HG03558 (cell line): ENCODE results near the gene ATP6V0E1.

ENCODE experiments used
- ATAC-seq: cut with Tn5 transposase; IDR thresholded peaks from one replicate; pipeline ENCODE4 v1.9.1; 2021; ENCODE audit warnings: moderate number of reproducible peaks; ENCODE audit not compliant: unreplicated experiment; ENCODE audit errors: extremely low read depth

ATP6V0E1 gene

DNA sequence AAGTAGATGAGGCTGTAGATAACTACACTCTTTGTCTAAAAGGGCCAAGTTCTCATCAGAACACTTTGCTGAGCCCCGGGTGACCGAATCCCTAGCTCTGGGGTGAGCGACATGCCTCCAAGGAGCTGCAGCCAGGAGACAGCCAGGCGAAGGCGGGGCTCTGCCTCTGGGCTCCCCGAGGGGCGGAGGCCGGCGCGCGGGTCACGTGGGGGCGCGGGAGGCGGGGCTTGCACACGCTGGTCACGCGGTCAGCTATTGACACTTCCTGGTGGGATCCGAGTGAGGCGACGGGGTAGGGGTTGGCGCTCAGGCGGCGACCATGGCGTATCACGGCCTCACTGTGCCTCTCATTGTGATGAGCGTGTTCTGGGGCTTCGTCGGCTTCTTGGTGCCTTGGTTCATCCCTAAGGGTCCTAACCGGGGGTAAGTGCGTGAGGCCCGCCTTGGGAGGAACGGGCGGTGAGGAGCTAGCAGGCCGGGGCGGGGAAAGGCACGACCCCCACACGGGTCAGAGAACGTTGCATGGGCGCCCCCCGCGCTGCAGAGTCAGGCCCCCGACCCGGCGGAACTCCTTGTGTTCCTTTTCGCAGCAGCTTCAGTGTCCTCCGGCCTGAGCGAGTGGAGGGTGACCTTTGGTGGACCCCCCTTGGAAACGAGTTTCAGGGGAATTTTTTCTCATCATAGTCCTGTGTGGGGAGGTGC is at the start of gene ATP6V0E1:
ATP6V0E1 (plus strand) TSS at position 230 of the 702 bp plus-strand sequence; CDS start at position 320, 90 bp downstream.
- peak; percentile 69 for ATAC-seq

GRCh38 chr5:172935096-172935495 is 48.5 kb upstream of the ATP6V0E1 start:
- no peak for ATAC-seq

- no peak for ATAC-seq
These were observed 47.2 kb upstream of the ATP6V0E1 start for GRCh38 chr5:172936401-172936800.

DNA sequence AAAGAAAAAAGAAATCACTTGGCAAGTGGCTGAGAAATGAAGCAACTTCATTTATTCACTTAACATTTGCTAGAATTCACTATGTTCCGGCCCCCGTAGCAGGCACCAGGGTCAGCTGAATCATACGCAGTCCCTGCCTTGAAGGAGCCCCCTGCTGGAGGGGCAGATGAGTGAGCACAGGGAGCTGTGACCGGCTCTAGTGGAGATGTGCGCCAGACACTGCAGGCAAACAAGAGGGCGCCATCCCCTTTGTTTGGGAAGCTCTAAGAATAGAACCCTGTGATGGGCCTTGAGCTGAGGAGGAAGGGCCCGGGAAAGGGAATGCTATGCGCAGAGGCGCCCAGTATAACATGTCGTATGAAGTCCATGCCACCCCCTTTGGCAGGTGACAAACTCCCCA is 44.5 kb upstream of the ATP6V0E1 start:
- ATAC-seq = no peak

DNA sequence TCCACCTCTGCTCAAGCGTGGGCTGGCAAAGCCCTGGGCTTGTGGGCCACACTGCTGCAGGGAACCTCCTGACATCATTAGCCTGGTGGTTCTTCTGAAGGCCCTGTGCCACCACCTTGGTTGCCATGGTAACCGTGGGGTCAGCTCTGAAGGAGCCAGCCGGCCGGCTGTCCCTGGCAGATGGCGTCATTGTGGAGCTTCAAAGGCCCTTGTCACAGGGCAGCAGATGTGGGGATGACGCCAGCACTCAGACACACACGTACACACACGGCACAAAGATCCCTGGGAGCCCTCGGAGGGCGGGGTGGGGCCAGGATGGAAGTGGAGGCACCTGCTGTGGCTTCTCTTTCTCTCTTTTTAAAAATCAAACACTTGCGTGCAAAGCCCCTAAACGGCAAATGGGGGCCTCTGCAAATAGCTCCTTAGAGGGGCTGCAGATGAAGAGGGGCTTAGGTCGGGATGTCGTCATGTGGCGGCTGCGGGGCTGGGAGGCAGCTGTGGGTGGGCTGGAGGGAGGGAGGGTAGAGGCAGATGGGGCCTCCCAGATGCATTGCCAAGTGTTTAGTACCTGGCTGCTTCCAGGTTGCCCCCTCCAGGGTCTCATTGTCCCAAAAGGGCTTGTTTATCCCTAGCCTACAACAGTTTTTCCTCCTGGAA is 43.8 kb upstream of the ATP6V0E1 start:
- ATAC-seq = no peak

DNA sequence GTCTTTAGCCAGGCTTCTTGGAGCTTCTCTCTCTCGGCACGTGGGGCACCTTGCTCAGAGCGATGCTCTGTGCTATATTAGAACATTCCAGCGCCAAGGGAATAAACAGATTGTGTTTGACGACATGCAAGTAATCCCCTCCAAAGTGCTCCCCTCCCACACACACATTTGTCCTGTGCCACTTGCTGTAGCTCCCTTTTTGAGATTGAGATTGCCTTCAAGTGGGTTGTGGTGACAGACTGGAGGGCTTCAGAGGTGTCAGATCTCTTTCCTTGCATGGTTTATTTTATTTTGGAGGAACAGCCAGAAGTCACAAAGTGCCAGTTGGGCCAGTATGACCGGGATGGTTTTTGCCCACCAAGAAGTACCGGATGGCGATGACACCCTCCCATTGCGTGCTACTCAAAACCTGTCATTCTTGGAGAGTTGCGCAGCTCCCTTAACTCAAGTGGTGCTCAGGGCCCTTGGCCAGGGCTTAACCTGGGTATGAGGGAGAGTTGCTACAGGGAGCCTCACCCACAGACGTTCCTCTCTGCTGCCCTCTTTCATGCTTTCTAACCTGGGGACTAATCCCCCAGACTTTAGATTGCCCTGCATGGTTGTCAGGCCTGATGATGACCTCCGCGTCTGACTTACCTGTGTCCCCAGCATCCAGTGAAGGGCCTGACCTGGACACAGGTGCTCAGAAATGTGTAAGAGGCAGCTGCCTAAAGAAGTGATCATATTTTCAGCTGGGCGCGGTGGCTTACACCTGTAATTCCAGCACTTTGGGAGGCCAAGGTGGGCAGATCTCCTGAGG is 43.1 kb upstream of the ATP6V0E1 start:
- no peak for ATAC-seq

- no peak for ATAC-seq
These were observed 42.5 kb upstream of the ATP6V0E1 start for GRCh38 chr5:172941067-172941516.

DNA sequence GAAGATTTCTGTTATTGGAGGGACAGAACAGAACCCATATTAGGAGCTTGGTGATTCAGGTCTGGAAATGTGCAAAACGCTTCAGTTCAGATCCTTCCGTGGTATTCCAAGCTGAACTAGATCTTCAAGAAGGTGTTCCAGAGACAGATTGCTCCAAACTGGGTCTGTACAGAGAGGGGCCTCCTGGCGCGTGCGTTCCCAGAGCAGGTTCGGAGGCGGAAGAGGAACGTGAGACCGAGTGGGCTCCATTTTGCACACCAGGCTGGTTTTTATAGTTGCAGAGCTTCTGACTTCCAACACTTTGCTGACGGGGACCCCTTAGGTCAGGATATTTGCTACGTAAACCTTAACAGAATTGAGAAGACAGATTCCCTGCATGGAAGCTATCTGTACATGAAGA is 41.0 kb upstream of the ATP6V0E1 start:
- ATAC-seq = no peak

DNA sequence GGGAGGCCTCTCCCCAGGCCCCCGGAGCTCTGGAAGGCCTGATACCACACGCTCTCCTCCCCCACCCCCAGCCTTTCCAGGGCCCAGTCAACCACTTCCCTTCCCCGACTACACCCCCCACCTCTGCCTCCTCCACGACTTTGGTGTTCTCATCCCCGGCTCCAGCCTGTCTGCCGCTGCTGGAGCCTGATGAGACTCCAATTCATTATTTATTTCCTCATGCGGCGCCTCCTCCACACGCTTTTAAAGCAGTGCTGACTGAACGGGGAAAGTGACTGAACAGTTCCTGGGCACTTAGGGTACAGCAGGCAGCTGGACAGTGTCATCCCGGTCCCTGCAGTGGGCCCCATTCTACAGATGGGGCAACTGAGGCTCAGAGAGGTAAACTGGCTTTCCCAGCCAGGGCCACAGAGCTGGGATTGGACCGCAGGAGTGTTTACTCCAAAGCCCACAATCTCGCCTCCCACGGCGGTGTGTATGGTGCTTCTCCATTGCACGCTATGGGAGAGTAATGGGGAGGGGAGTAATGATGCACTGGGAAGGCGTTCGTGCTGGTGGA is 40.2 kb upstream of the ATP6V0E1 start:
- no peak for ATAC-seq

GRCh38 chr5:172943906-172944305 is 39.7 kb upstream of the ATP6V0E1 start:
- no peak for ATAC-seq

DNA sequence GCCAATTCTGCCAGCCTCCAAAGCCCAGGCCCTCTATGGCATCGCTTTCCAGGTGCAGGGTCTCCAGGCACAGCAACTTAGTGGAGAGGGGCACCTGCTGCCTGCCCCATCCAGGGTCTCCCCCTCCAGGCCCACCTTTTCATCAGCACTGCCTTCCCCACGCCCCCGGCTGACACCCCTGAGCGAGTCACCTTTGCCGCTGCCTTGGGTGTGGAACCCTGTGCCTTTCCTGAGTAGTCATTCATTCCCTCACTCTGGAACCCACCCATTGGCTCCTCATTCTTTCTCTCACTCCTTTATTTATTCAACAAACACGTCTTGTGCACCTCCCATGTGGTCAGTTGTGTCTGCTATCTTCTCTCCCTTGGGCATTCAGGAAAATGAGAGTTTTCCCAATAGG is 38.8 kb upstream of the ATP6V0E1 start:
- no peak for ATAC-seq

GRCh38 chr5:172945151-172945550 is 38.4 kb upstream of the ATP6V0E1 start:
- ATAC-seq = no peak

DNA sequence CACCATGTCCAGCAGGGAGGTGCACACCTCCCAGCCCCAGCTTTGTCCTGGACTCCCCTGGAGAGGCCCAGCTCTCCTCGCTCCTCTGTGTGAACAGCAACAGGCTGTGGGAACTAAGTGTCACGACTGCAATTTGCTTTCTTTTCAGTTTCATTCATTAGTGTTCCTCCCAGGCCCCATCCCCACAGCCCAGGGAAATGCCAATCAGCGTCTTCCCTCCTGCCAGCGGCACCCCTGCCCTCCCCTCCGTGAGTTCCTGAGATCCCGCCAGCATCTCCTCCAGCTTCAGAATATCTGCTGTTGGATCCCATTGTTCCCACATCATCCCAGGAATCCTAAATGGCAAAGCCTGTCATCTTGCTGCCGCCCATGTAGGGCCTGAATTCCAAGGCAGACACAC is 37.4 kb upstream of the ATP6V0E1 start:
- no peak for ATAC-seq

DNA sequence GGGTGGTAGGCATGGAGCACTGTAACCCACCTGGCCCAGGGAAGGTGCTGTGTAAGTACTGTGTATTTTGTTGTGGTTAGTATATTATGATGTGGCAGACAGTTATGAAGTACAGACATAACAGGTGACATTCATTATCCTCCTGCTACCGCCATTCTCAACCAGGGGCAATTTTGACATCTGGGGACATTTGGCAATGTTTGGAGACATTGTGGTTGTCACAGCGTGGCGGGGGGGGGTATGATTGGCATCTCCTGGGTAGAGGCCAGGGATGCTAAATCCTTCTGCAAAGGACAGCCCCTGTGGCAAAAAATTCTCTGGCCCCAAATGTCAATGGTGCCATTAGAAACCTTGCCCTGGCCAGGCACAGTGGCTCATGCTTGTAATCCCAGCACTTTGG is 34.1 kb upstream of the ATP6V0E1 start:
- ATAC-seq = no peak

- no peak for ATAC-seq
These were observed 33.2 kb upstream of the ATP6V0E1 start for GRCh38 chr5:172950176-172950965.

GRCh38 chr5:172951371-172952033 is 32.1 kb upstream of the ATP6V0E1 start:
- ATAC-seq = no peak

GRCh38 chr5:172952034-172952511 is 31.5 kb upstream of the ATP6V0E1 start:
- no peak for ATAC-seq

GRCh38 chr5:172953776-172954675 is 29.5 kb upstream of the ATP6V0E1 start:
- ATAC-seq = no peak
